ENCODE results near the gene EPHA2.

EPHA2 gene

DNA sequence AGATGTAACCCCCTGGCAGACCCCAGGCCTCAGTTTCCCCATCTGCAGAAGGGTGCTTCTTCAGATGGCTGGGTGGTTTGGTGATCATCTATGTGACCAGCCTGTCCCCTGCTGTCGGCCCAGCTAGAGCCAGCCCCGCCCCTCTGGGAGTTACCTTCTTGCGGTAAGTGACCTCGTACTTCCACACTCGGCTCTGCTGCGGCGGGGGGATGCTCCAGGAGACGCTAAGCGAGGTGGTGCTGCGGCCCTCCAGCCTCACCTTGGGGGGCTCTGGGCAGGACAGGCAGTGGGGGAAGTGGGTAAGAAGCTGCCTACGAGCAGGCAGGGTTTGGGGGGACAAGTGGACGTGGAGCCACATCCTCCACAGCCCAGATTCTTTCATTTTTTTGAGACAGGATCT lies 20.4 kb downstream of the EPHA2 start:
- Histone ChIP-seq H3K27ac (no peak overlapping the region), H3K4me3 (no peak overlapping the region)
- TF ChIP-seq, protein P1, sequence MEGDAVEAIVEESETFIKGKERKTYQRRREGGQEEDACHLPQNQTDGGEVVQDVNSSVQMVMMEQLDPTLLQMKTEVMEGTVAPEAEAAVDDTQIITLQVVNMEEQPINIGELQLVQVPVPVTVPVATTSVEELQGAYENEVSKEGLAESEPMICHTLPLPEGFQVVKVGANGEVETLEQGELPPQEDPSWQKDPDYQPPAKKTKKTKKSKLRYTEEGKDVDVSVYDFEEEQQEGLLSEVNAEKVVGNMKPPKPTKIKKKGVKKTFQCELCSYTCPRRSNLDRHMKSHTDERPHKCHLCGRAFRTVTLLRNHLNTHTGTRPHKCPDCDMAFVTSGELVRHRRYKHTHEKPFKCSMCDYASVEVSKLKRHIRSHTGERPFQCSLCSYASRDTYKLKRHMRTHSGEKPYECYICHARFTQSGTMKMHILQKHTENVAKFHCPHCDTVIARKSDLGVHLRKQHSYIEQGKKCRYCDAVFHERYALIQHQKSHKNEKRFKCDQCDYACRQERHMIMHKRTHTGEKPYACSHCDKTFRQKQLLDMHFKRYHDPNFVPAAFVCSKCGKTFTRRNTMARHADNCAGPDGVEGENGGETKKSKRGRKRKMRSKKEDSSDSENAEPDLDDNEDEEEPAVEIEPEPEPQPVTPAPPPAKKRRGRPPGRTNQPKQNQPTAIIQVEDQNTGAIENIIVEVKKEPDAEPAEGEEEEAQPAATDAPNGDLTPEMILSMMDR (IDR thresholded peaks at IDR 0.05), result no peak
- no peak for DNase-seq (ENCODE audit: low spot score)

DNA sequence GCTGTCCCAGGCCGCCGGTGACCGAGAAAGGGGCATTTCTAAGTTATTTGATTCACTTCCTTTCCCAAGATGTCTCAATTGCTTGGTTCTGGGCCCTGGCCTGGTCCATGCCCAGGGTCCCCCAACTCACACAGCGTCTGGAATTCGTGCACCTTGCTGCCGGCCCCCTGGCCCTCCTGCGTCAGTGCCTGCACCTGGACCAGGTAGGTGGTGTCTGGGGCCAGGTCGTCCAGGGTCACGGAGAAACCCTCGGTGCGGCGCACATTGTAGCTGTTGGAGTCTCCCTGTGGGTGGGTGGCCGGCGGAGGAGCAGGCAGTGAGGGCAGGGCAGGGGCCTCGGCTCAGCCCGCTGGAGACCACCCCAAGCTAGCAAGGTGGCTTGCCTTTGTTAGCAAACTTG lies 21.0 kb downstream of the EPHA2 start:
- no peak for DNase-seq (ENCODE audit: low spot score)
- no peak overlapping the region for H3K4me3 ChIP-seq
- TF ChIP-seq, protein P1 (IDR thresholded peaks at IDR 0.05), result no peak
- H3K27ac ChIP-seq, result no peak overlapping the region

DNA sequence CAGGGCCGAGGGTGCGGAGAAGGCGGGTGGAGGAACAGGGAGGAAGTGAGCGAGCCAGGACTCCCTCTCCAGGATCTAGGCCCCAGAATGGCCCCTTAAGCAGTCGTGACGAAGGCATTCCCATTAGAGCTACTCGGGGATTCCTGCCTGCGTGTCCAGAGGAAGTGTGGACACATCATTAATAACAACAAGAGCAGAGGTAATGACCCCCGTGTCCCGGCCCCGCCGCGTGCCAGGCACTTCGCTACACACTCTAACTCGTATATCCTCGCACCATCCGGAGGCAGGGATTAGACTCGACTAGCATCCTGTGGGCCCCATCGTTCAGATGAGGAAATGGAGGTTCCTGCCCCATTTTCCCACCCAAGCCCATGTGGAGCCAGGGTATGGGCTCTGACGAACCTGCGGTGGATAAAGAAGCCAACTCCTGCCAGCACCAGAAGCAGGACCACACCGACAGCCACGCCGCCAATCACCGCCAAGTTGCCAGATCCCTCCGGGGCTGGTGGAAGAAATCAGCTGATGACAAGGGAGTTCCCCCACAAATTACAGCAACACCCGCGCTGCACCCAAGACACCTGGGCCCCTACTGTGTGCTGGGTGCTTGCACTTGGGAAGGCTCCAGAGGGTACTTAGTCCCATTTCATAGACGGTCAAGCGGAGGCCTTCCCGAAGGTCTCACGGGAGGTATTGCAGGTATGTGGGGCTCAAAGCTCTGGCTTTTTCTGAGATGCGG lies 21.6 kb downstream of the EPHA2 start:
- Histone ChIP-seq H3K27ac (no peak overlapping the region), H3K4me3 (no peak overlapping the region)
- no peak for DNase-seq (ENCODE audit: low spot score)
- TF ChIP-seq, protein P1 (IDR thresholded peaks at IDR 0.05), result no peak

DNA sequence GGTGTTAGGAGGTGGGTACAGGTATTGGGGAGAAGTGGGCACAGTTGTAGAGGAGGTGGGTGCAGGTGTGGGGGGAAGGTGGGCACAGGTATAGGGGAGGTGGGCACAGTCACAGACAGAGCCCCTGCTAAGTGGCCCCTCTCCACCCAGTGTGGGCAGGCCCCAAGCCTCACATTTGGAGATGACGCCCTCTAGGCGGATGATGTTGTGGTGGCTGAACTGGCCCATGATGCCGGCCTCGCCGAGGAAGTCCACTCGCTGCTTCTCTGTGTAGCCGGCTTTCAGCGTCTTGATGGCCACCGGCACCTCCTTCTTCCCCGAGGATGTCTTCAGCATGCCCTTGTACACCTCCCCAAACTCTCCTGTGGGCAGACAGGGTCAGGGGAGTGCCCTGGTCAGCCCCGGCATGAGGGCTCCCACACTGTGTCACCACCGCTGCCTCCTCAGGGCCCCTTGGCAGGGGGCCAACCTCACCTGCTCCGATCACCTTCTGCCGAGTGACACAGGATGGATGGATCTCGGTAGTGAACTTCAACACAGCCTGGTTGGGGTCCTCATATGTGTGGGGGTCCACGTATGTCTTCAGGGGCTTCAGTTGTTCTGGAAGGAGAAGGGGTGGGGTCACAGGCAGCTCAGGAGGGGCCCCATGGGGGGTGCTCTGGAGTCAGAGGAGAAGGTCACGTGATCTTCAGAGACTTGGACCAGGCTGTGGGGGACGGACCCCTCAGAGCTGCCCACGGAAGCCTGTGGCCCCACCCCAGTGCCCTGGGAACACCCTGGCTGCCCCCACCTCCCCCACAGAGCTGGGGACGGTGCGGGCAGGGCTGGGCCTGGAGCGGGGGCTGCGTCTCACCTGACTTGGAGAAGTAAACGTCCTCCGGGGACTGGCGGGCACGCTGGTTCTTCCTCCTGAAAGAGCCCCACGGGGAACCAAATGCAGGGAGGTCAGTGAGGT lies 22.6 kb downstream of the EPHA2 start:
- no peak overlapping the region for H3K27ac ChIP-seq
- no peak overlapping the region for H3K4me3 ChIP-seq
- no peak for DNase-seq (ENCODE audit: low spot score)
- TF ChIP-seq, protein P1 (IDR thresholded peaks at IDR 0.05), result no peak

DNA sequence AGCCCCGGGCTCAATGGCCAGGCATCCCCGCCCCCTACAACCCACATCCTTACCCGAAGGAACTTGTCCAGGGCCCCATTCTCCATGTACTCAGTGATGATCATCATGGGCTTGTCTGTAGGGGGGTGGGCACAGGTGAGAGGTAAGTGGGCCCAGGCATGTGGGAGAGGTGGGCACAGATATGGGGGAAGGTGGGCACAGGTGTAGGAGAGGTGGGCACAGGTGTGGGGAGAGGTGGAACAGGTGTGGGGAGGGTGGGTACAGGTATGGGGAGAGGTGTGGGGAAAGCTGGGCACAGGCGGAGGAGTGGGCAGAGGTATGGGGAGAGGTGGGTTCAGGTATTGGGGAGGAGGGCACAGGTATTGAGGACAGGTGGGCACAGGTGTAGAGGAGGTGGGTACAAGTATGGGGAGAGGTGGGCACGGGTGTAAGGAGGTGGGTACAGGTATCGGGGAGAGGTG lies 23.5 kb downstream of the EPHA2 start:
- DNase-seq (ENCODE audit: low spot score), result no peak
- TF ChIP-seq, protein P1 (IDR thresholded peaks at IDR 0.05), result no peak
- Histone ChIP-seq H3K27ac (no peak overlapping the region), H3K4me3 (no peak overlapping the region)

DNA sequence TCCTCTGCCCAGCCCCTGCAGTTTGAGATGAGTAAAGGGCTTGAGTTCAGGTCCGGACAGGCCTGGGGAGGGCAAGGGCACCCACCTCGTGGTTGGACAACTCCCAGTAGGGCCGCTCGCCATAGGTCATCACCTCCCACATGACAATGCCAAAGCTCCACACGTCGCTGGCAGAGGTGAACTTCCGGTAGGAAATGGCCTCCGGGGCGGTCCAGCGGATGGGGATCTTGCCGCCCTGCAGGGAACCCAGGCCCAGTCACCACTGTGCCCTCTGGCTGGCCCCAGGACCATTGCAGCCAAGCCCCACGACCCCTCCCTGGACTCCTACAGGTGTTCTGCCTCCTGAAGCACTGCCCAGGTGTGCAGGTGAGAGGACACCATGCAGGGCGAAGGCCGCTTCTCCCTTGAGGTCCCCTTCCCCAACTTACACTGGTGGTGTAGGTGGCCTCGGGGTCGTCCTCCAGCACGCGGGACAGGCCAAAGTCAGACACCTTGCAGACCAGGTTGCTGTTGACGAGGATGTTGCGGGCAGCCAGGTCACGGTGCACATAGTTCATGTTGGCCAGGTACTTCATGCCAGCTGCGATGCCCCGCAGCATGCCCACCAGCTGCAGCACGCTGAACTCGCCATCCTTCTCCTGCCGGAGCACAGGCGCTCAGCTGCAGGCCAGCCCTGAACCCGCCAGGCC lies 24.1 kb downstream of the EPHA2 start:
- TF ChIP-seq, protein P1 (IDR thresholded peaks at IDR 0.05), result no peak
- Histone ChIP-seq H3K4me3 (no peak overlapping the region), H3K27ac (no peak overlapping the region)
- DNase-seq (ENCODE audit: low spot score), result no peak

All from coronary artery (tissue), 2 donors.